ENCODE results near the gene RFX2.
A peak's percentile ranks its signal among the peaks of the same experiment; 100 is the strongest.
"Not testable (repeated sequence)": the region's sequence is repeated elsewhere in the genome, so short reads cannot be mapped to it uniquely, and the experiment has no call there.

RFX2 gene

GRCh38 chr19:5985837-5986236 lies 124.5 kb downstream of the RFX2 start:
- H3K4me3 ChIP-seq (ENCODE audit: control insufficient read depth in 1 of 7, extremely low read depth in 1 of 7, insufficient read depth in 4 of 7, low read depth in 2 of 7, low read length in 6 of 7); H3K27me3 ChIP-seq (replicated peaks in 2 of 5; ENCODE audit: control insufficient read depth in 4 of 5, insufficient read depth in 5 of 5, low read length in 4 of 5); H3K9me3 ChIP-seq (ENCODE audit: control extremely low read depth in 1 of 5, control insufficient read depth in 4 of 5, insufficient read depth in 2 of 5, low read depth in 1 of 5, low read length in 4 of 5); DNase-seq; H3K36me3 ChIP-seq (ENCODE audit: control insufficient read depth in 4 of 4, insufficient read depth in 4 of 4, low read length in 3 of 4); POLR2A ChIA-PET: not testable (repeated sequence)
- peaks cover 0 to 25% (median 16%) of the 10 kb centered on the region in 4 experiments for H3K4me1 ChIP-seq (ENCODE audit: control extremely low read depth in 1 of 4, control insufficient read depth in 4 of 4, insufficient read depth in 4 of 4, low read length in 3 of 4)
- peak overlapping the region in 1 of 2 experiments; percentile 19 for H3K27ac ChIP-seq (ENCODE audit: insufficient read depth in 1 of 2, low read depth in 1 of 2, low read length in 2 of 2, poor library complexity in 1 of 2, severe bottlenecking in 2 of 2)
- CTCF ChIA-PET, result interaction anchor here (0.7 to 3.9 kb wide), 7 partner anchors 14 to 182 kb away, joined by 3 to 19 read pairs (median 8); no protein-coding TSS in a partner anchor
- WGBS (ENCODE audit: insufficient coverage), result 90% methylated on average over 5 of the region's 5 CpGs

GRCh38 chr19:5985098-5985783 lies 125.1 kb downstream of the RFX2 start:
- CTCF ChIA-PET, result interaction anchor here (0.7 to 3.9 kb wide), 9 partner anchors 8 to 182 kb away, joined by 3 to 19 read pairs (median 5); no protein-coding TSS in a partner anchor
- Histone ChIP-seq H3K36me3 (ENCODE audit: control insufficient read depth in 4 of 4, insufficient read depth in 4 of 4, low read length in 3 of 4) (no peaks in the 10 kb centered on the region), H3K4me1 (ENCODE audit: control extremely low read depth in 1 of 4, control insufficient read depth in 4 of 4, insufficient read depth in 4 of 4, low read length in 3 of 4) (peaks cover 0 to 25% (median 15%) of the 10 kb centered on the region in 4 experiments), H3K9me3 (ENCODE audit: control extremely low read depth in 1 of 5, control insufficient read depth in 4 of 5, insufficient read depth in 2 of 5, low read depth in 1 of 5, low read length in 4 of 5) (no peaks in the 10 kb centered on the region), H3K27ac (ENCODE audit: insufficient read depth in 1 of 2, low read depth in 1 of 2, low read length in 2 of 2, poor library complexity in 1 of 2, severe bottlenecking in 2 of 2) (peak overlapping the region in 1 of 2 experiments; percentile 19), H3K4me3 (ENCODE audit: control insufficient read depth in 1 of 7, extremely low read depth in 1 of 7, insufficient read depth in 4 of 7, low read depth in 2 of 7, low read length in 6 of 7) (no peak overlapping the region), H3K27me3 (replicated peaks in 2 of 5; ENCODE audit: control insufficient read depth in 4 of 5, insufficient read depth in 5 of 5, low read length in 4 of 5) (no peaks in the 10 kb centered on the region)
- 100% methylated on average over 11 of the region's 12 CpGs for WGBS (ENCODE audit: insufficient coverage)
- POLR2A ChIA-PET, result no interaction called here
- no peak for DNase-seq

GRCh38 chr19:5984600-5984999 lies 125.7 kb downstream of the RFX2 start:
- no peak overlapping the region for H3K27ac ChIP-seq (ENCODE audit: insufficient read depth in 1 of 2, low read depth in 1 of 2, low read length in 2 of 2, poor library complexity in 1 of 2, severe bottlenecking in 2 of 2)
- peaks cover 0 to 29% (median 15%) of the 10 kb centered on the region in 4 experiments for H3K4me1 ChIP-seq (ENCODE audit: control extremely low read depth in 1 of 4, control insufficient read depth in 4 of 4, insufficient read depth in 4 of 4, low read length in 3 of 4)
- DNase-seq, result peak in 1 of 3 donors; percentile 27
- no peaks in the 10 kb centered on the region for H3K27me3 ChIP-seq (replicated peaks in 2 of 5; ENCODE audit: control insufficient read depth in 4 of 5, insufficient read depth in 5 of 5, low read length in 4 of 5)
- ChIA-PET POLR2A (no interaction called here), CTCF (interaction anchor here (0.5 to 3.9 kb wide), 9 partner anchors 8 to 181 kb away, joined by 3 to 19 read pairs (median 3); no protein-coding TSS in a partner anchor)
- H3K36me3 ChIP-seq (ENCODE audit: control insufficient read depth in 4 of 4, insufficient read depth in 4 of 4, low read length in 3 of 4), result no peaks in the 10 kb centered on the region
- no peak overlapping the region for H3K4me3 ChIP-seq (ENCODE audit: control insufficient read depth in 1 of 7, extremely low read depth in 1 of 7, insufficient read depth in 4 of 7, low read depth in 2 of 7, low read length in 6 of 7)
- WGBS (ENCODE audit: insufficient coverage), result 85% methylated on average over 3 of the region's 4 CpGs
- H3K9me3 ChIP-seq (ENCODE audit: control extremely low read depth in 1 of 5, control insufficient read depth in 4 of 5, insufficient read depth in 2 of 5, low read depth in 1 of 5, low read length in 4 of 5), result no peaks in the 10 kb centered on the region

GRCh38 chr19:5983367-5983955 lies 126.8 kb downstream of the RFX2 start:
- no peaks in the 10 kb centered on the region for H3K36me3 ChIP-seq (ENCODE audit: control insufficient read depth in 4 of 4, insufficient read depth in 4 of 4, low read length in 3 of 4)
- peaks cover 0 to 36% (median 23%) of the 10 kb centered on the region in 4 experiments for H3K4me1 ChIP-seq (ENCODE audit: control extremely low read depth in 1 of 4, control insufficient read depth in 4 of 4, insufficient read depth in 4 of 4, low read length in 3 of 4)
- DNase-seq, result no peak
- ChIA-PET CTCF (interaction anchor here (1.0 to 3.0 kb wide), 5 partner anchors 16 to 180 kb away, joined by 3 to 19 read pairs (median 8); no protein-coding TSS in a partner anchor), POLR2A (no interaction called here)
- H3K4me3 ChIP-seq (ENCODE audit: control insufficient read depth in 1 of 7, extremely low read depth in 1 of 7, insufficient read depth in 4 of 7, low read depth in 2 of 7, low read length in 6 of 7), result no peak overlapping the region
- no peaks in the 10 kb centered on the region for H3K27me3 ChIP-seq (replicated peaks in 2 of 5; ENCODE audit: control insufficient read depth in 4 of 5, insufficient read depth in 5 of 5, low read length in 4 of 5)
- no peak overlapping the region for H3K27ac ChIP-seq (ENCODE audit: insufficient read depth in 1 of 2, low read depth in 1 of 2, low read length in 2 of 2, poor library complexity in 1 of 2, severe bottlenecking in 2 of 2)
- WGBS (ENCODE audit: insufficient coverage), result 87% methylated on average over 14 of the region's 14 CpGs
- no peaks in the 10 kb centered on the region for H3K9me3 ChIP-seq (ENCODE audit: control extremely low read depth in 1 of 5, control insufficient read depth in 4 of 5, insufficient read depth in 2 of 5, low read depth in 1 of 5, low read length in 4 of 5)

GRCh38 chr19:5978606-5979552 lies 131.4 kb downstream of the RFX2 start:
- H3K9me3 ChIP-seq (ENCODE audit: control extremely low read depth in 1 of 5, control insufficient read depth in 4 of 5, insufficient read depth in 2 of 5, low read depth in 1 of 5, low read length in 4 of 5), result no peaks in the 10 kb centered on the region
- no peak for DNase-seq
- ChIA-PET POLR2A (interaction anchor here (1.0 kb wide), 1 partner anchor 11 kb away, joined by 5 read pairs; no protein-coding TSS in a partner anchor), CTCF (interaction anchor here (1.1 to 2.5 kb wide), 7 partner anchors 9 to 69 kb away, joined by 3 to 11 read pairs (median 5); no protein-coding TSS in a partner anchor)
- no peaks in the 10 kb centered on the region for H3K27me3 ChIP-seq (replicated peaks in 2 of 5; ENCODE audit: control insufficient read depth in 4 of 5, insufficient read depth in 5 of 5, low read length in 4 of 5)
- H3K4me1 ChIP-seq (ENCODE audit: control extremely low read depth in 1 of 4, control insufficient read depth in 4 of 4, insufficient read depth in 4 of 4, low read length in 3 of 4), result peaks cover 7 to 33% (median 28%) of the 10 kb centered on the region in 4 experiments
- peaks cover 0 to 24% (median 7%) of the 10 kb centered on the region in 4 experiments for H3K36me3 ChIP-seq (ENCODE audit: control insufficient read depth in 4 of 4, insufficient read depth in 4 of 4, low read length in 3 of 4)
- 47% methylated on average over 22 of the region's 33 CpGs for WGBS (ENCODE audit: insufficient coverage)
- H3K4me3 ChIP-seq (ENCODE audit: control insufficient read depth in 1 of 7, extremely low read depth in 1 of 7, insufficient read depth in 4 of 7, low read depth in 2 of 7, low read length in 6 of 7), result peak overlapping the region; percentile 30 to 93 (median 86)
- H3K27ac ChIP-seq (ENCODE audit: insufficient read depth in 1 of 2, low read depth in 1 of 2, low read length in 2 of 2, poor library complexity in 1 of 2, severe bottlenecking in 2 of 2), result peak overlapping the region; percentile 40 to 81

- Histone ChIP-seq H3K4me1 (ENCODE audit: control extremely low read depth in 1 of 4, control insufficient read depth in 4 of 4, insufficient read depth in 4 of 4, low read length in 3 of 4) (peaks cover 7 to 27% (median 24%) of the 10 kb centered on the region in 4 experiments), H3K36me3 (ENCODE audit: control insufficient read depth in 4 of 4, insufficient read depth in 4 of 4, low read length in 3 of 4) (peaks cover 0 to 29% (median 11%) of the 10 kb centered on the region in 4 experiments), H3K4me3 (ENCODE audit: control insufficient read depth in 1 of 7, extremely low read depth in 1 of 7, insufficient read depth in 4 of 7, low read depth in 2 of 7, low read length in 6 of 7) (peak within 1 kb of the TSS; percentile 78 to 93 (median 86)), H3K27ac (ENCODE audit: insufficient read depth in 1 of 2, low read depth in 1 of 2, low read length in 2 of 2, poor library complexity in 1 of 2, severe bottlenecking in 2 of 2) (peak within 1 kb of the TSS; percentile 82 to 92), H3K27me3 (replicated peaks in 2 of 5; ENCODE audit: control insufficient read depth in 4 of 5, insufficient read depth in 5 of 5, low read length in 4 of 5) (no peaks in the 10 kb centered on the region), H3K9me3 (ENCODE audit: control extremely low read depth in 1 of 5, control insufficient read depth in 4 of 5, insufficient read depth in 2 of 5, low read depth in 1 of 5, low read length in 4 of 5) (no peaks in the 10 kb centered on the region)
- POLR2A ChIA-PET, result interaction anchor here (1.0 kb wide), 1 partner anchor 10 kb away, joined by 5 read pairs; no protein-coding TSS in a partner anchor
- under 1% methylated on average over 81 of the region's 88 CpGs for WGBS (ENCODE audit: insufficient coverage)
- CTCF ChIA-PET, result interaction anchor here (1.6 to 2.5 kb wide), 3 partner anchors 10 kb away, joined by 6 to 11 read pairs (median 10); no protein-coding TSS in a partner anchor
- DNase-seq, result peak; percentile 99 to 100 (median 99)
Measured at GRCh38 chr19:5977785-5978605, 132.3 kb downstream of the RFX2 start, which contains the start of gene RANBP3. TSS of gene RANBP3 (minus strand) at chr19:5978140. CDS start at chr19:5978082, 58 bp downstream.
